OCI-M2 (cell line): ENCODE measurements around the gene DHX58.

ENCODE experiments used
- DNase-seq: peaks from one replicate; lab custom pipeline; 2025; ENCODE audit not compliant: unreplicated experiment; lab: John Stamatoyannopoulos, UW

The DHX58 gene

GRCh38 chr17:42111265-42111636 lies 1.3 kb downstream of the DHX58 start:
- DNase-seq = no peak

- no peak for DNase-seq
Measured at GRCh38 chr17:42110301-42111264, 1.9 kb downstream of the DHX58 start.

DNA sequence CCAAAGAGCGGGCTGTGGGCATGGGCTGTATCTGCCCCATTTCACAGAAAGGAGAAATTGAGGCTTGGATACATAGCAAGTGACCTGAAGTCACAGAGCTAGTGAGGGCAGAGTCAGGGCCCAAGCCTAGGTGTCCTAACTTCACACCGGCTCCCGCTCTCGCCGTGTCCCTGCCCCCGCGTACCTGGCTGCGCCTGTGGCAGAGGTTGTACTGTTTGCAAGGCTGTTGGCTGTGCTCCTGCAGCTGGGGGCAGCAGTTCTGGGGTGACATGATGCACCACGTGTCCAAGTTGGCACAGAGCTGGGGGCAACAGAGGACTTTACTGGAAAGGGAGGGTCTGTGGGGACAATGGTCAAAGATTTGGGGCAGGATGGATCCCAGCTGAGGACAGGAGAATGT lies 3.4 kb downstream of the DHX58 start:
- no peak for DNase-seq

GRCh38 chr17:42107597-42108576 lies 4.6 kb downstream of the DHX58 start:
- DNase-seq = no peak

GRCh38 chr17:42107124-42107523 lies 5.4 kb downstream of the DHX58 start:
- DNase-seq = no peak

- no peak for DNase-seq
Measured at GRCh38 chr17:42106009-42106408, 6.5 kb downstream of the DHX58 start.

- no peak for DNase-seq
Measured at GRCh38 chr17:42104264-42104663, 8.2 kb downstream of the DHX58 start.

DNA sequence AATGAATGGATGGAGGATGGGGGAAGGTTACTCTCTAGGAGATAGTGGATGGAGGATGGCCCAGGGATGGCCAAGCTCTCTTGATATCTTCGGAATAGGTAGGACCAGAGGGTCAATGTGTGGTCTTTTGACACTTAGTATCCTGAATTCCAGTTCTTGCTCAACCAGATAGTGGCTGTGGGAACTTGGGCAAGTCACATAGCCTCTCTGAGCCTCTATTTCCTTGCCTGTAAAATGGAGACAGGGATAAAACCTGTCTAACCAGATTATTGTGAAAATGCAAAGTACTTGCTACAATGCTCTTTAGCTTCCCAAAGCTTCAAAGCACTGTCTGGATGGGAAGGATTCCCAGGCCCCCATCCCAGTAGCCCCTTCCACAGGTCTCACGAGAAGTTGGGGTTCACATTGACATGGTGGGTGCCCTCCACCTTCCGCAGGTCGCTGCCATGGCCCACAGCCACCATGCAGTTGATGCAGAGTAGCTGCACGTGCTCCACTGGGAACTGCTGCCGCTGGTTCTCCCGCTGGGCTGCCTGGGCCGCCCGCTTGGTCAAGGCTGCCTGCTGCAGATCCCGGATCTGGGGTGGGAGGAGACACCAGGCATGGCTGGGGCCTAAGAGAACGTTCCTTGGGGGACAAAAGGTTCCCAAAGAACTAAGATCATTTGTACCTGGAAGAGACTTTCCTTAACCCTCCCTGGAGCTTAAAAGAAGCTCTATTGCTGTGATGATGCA lies 9.1 kb downstream of the DHX58 start:
- DNase-seq = no peak

GRCh38 chr17:42101513-42102292 lies 10.8 kb downstream of the DHX58 start:
- no peak for DNase-seq

DNA sequence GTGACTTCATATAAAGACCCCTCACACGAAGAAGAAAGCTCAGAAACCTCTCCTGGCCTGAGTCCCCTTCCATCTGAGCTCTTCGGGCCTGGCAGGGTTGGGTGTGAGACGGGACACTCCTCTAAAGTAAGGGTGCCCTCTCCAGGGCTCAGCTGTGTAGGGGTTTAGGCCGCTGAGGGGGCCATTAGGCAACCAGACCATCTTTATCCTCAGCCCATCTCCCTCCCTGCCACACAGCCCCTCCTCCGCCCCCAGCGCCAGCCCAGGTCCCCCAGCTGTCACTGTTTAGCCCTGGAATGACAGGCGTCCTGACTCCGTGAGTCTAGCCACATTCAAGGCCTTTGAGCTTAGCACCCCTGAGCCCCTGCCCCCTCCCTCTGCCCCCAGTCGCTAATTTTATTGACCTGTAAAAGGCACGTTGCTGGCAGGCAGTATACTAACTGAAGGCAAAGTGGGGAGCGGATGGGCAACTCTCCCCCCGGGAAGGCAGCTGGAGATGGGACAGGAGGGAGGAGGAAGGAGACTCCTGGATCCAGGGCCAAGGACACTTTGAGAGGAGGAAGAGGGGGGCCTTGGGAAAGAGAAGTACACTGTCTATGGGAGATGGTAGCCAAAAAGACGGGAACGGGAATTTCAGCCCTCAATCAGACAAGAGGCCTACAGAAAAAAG lies 13.6 kb downstream of the DHX58 start:
- no peak for DNase-seq

DNA sequence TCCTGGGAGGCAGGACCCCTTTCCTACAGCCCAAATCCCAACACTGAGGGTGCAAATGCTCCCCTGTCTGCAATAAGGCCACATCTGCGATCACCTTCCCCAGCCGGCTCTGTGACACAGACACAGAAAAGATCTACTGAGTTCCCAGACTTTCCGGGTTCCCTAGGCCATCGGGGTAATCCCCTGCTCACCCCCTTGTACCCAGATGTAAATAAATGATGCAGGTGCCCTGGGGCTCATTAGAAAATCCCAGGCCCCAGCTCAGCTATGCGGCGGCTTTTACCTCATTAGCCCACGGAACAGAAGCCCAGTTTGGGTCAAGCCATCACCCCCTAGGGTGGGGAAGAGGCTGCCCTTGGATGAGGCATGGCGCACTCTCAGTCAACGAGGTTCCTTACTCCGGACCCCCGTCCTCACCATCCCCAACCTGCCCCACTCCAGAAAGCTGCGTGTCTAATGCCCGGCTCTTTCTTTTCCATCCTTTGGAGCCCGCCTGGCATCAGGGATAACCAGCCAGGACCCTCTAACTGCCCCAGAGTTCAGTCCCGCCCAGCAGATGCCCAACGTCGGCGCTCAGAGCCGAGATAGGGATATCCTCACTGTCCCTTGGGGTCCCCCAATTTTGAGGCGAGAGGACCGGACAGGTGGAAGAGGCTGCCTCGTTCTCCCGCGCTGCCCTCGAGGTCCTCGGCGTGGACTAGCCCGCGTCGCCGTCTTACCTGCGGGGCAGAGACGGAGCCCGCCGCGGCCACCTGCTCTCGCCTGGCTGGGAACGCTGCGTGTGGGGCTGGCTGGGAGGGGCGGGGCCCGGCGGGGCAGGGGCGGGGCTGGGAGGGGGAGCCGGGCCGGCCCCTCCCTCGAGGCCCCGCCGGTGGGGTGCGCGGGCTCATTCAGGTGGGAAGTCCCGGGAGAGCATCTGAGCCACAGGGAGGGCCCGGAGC lies 14.6 kb downstream of the DHX58 start, which contains the start of gene ZNF385C:
Gene ZNF385C, minus strand, starts transcription at position 783 of the 941 bp plus-strand sequence. CDS start 35,417 bp downstream, outside the sequence.
- no peak for DNase-seq

DNA sequence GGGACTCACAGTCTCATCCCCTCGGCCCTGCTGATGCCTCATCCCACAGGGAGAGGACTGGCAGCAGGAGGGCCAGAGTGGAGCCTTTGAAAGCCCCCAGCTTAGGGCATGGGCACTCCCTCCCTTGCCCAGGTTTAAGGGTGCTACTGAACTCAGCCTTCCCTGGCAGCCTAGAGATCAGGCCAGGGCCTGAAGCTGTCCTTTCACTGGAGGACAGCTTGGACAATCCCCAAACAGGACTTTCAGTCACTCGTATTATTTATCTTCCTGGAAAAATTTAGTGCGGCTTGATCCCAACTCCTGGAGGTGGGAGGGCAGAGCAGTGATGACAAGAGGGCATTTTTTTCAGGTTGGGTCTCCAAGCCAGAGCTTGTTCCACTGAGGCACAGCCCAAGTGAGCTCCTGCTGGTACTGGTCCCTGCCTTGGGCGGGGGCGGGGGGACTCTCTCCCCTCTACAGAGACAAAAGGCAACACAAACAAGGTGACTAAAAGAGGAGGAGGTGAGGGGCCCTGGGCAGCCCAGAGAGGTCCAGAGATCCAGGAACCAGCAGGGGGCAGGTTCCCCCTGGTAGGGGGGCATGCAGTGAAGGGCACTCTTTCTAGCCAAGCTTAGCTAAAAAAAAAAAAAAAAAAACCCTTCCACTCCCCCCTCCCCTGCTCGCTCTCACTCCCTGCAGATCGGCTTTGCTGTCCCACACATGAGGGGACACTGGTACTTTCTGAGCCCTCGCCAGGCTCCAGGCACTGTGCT lies 16.0 kb downstream of the DHX58 start:
- no peak for DNase-seq

DNA sequence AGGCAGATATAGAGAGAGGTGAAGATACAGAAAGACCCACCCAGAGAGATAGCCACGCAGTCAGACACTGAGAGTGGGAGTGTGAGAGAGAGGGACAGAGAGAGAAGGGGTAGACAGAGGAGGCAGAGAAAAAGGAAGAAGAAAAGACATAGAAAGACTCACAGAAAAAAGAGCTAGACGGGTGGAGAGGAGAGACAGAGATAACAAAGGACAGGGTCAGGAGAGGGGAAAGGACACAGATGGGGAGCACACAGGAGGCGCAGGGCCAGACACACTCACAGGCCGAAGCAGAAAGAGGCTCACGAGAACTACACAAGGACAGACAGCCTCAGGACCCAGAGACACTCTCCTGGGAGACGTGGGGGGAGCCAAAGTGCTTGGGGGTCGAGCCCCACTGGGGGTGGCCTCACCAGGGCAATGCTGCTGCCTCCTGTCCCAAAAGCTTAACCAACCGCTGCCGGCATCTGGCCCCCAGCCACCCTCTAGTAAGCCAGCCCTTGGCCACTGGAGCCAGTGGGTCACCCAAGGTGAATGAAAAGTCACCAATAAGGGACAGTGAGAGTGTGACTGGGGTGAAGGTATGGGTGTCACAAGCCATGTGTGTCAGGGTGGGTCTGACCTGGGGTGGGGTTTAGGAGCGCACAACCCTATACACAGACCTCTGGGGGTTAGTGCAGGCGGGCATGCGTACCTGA lies 18.0 kb downstream of the DHX58 start:
- no peak for DNase-seq

DNA sequence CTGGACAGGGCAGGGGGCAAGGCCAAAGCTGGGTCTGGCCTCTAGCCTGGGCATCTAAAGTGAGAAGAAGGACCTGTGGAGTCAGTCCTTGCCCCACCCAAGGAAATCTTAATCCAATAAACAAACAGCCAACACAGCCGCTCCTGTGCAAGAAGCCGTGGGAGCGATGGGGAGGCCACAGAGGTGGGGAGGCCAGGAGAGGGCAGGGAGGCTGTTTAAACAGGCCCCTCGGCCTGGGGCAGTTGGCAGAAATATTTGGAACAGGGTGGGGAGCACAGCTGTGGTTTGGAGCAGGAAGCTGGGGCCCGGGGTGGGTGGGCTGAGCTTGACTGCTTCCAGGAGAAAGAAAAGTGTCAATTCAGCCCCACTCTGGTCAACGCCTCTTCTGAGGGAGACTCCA lies 19.6 kb downstream of the DHX58 start:
- no peak for DNase-seq

DNA sequence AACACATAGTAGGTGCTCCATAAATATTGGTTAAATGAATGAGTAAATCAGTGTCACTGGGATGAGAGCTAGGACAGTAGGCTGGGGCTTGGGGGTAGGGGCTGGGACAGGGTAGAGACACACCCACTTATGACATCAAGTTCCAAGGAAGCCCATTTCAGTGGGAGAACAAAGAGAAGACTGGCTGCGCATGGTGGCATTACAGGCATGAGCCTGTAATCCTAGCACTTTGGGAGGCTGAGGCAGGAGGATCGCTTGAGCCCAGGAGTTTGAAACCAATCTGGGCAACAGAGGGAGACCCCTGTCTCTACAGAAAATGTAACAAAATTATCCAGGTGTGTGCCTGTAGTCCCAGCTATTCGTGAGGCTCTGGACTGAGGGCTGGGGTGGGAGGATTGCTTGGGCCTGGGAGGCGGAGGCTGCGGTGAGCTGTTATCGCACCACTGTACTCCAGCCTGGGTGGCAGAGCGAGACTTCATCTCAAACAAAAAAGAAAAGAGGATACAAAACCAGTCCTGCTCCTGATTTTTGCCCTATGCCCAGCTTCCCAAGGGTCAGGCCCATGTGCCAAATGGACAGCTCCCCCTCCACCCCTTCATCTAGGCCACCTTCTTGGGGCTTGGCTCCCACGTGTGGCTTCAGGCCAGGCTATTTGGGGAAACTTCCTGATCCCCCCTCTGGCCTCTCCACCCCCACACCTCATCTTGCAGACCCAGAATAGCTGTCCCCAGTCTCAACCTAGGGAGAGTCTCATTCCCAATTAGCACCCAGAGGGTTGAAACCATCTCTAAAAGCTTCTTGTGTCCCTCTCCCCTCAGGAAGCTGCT lies 21.3 kb downstream of the DHX58 start:
- DNase-seq = no peak

- no peak for DNase-seq
Measured at GRCh38 chr17:42088736-42089135, 23.8 kb downstream of the DHX58 start.
